ENCODE measurements around the gene APOL2.

APOL2 gene

DNA sequence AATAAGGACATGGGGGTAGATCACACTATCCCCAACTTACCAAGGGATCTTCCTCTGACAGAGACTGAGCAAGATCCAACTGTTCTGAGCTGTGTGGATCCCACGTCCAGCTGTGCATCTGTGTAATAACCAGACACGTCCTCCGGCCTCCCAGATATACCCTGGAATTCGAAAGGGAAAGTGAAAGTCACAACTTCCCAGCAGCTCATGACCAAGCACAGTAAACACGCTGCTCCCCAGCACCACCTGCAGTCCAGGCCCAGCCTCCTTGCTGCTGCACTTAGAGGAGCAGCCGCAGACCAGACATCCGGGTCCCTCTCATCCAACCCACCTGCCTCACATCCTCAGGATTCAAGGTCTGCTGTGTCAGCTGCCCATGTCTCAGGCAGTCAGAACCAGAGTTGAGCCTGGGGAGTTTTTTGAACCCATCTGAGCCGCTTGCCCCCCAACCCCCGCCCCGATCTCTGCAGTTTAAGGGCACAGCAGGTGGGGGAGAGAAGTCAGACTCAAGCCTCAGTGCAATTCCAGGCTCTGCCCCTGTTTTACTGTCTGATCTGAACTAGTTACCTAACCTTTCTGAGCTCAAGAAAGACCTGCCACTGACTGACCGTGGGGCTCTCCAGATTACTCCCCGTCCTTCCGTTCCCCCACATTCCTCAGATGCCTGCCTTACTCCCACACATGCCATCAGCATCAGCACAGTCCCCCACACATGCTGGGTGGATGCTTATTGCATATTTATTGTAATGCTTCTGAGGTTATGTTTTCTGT, at the start of gene APOL2:
Gene APOL2 (minus strand): TSS at position 127 of the 771 bp plus-strand sequence. CDS start 6,365 bp downstream, outside the sequence.
- peak; percentile 87 for TF ChIP-seq CTCF (IDR thresholded peaks at IDR 0.05)
- H3K4me1 ChIP-seq (ENCODE audit: control insufficient read depth in 1 of 2, insufficient read depth in 1 of 2, low read depth in 1 of 2, low read length in 1 of 2): peaks cover 29 to 37% of the 10 kb centered on the region in 2 experiments
- peak within 1 kb of the TSS; percentile 78 to 85 for H3K4me3 ChIP-seq (ENCODE audit: low read depth in 1 of 2, low read length in 1 of 2)

DNA sequence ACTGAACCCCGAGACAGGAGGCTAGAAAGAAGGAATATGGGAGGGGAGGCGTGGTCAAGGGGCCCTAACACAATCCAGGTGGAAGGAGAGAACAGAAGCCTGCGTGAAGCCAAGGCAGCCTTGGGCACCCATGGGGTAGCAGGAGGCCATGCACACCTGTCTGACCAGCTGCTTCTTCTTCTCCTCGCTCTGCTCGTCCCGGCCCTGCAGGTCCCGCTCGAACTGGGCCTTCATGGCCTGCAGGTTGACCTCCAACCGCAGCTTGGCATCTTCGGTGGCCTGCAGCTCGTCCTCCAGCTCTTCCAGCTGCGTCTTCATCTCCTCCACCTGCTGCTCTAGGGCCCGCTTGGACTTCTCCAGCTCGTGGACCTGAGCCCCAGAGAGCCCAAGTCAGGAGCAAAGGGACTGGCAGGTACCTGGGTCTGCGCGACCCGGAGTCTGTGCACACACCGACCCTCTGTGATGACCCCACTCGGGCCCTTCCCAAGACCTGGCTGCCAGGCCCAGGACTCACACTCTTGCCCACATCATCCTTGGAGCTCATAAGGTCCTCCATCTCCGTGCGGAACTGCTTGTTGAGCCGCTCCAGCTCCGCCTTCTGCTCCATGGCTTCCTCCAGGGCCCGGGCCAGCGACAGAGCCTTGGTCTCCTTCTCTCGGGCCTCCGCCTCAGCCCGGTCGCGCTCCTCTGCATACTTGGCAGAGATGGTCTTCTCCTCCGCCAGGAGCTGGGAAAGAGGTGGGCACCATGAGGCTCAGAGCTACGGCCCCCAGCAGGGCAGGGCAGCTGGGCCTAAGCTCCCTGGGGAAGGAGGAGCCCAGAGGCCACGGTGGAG, 49.5 kb upstream of the APOL2 start:
- Histone ChIP-seq H3K27ac (peak overlapping the region; percentile 11), H3K9me3 (peaks cover 8% of the 10 kb centered on the region), H3K36me3 (peaks cover 99% of the 10 kb centered on the region), H3K4me3 (ENCODE audit: low read depth in 1 of 2, low read length in 1 of 2) (no peak overlapping the region), H3K4me1 (ENCODE audit: control insufficient read depth in 1 of 2, insufficient read depth in 1 of 2, low read depth in 1 of 2, low read length in 1 of 2) (no peaks in the 10 kb centered on the region), H3K27me3 (no peaks in the 10 kb centered on the region)
- no peak for TF ChIP-seq CTCF (IDR thresholded peaks at IDR 0.05)

More for the DNA sequence above, at the start of gene APOL2:
- Histone ChIP-seq H3K27me3 (no peaks in the 10 kb centered on the region), H3K9me3 (no peaks in the 10 kb centered on the region), H3K36me3 (peaks cover 26% of the 10 kb centered on the region), H3K27ac (peak within 1 kb of the TSS; percentile 91)

DNA sequence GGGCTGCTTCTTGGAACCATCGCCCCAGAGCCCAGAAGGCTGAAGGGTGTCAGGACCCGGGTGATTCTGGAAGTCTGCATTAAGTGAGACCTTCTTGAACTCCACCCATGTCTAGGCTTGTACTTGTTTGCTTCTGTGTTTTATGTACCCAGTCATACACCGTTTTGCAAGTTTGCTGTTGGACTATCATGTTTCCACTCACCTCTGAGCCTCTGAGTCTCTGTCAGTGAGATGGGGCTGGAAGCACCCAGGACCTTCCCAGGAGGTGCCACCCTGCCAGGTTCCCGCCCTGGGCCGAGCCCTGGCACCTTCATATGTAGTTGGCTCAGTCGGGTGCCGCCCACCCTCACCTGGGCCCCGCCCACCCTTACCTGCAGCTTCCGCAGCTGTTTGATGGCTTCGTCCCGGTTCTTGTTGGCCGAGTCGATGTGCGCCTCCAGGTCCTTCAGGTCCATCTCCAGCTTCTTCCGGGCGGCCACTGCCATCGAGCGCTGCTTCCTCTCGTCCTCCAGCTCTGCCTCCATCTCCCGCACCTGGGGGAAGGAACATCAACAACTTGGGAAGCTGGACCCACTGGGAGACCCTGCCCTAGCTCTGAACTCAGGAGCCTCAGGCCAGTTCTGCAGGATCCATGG, 48.7 kb upstream of the APOL2 start:
- no peaks in the 10 kb centered on the region for H3K27me3 ChIP-seq
- H3K36me3 ChIP-seq: peaks cover 99% of the 10 kb centered on the region
- H3K27ac ChIP-seq: peak overlapping the region; percentile 11
- no peaks in the 10 kb centered on the region for H3K4me1 ChIP-seq (ENCODE audit: control insufficient read depth in 1 of 2, insufficient read depth in 1 of 2, low read depth in 1 of 2, low read length in 1 of 2)
- peaks cover 5% of the 10 kb centered on the region for H3K9me3 ChIP-seq
- TF ChIP-seq CTCF (IDR thresholded peaks at IDR 0.05): no peak
- no peak overlapping the region for H3K4me3 ChIP-seq (ENCODE audit: low read depth in 1 of 2, low read length in 1 of 2)

GRCh38 chr22:36286096-36286957, 47.0 kb upstream of the APOL2 start:
- Histone ChIP-seq H3K4me1 (ENCODE audit: control insufficient read depth in 1 of 2, insufficient read depth in 1 of 2, low read depth in 1 of 2, low read length in 1 of 2) (no peaks in the 10 kb centered on the region), H3K27me3 (no peaks in the 10 kb centered on the region), H3K36me3 (peaks cover 99% of the 10 kb centered on the region), H3K4me3 (ENCODE audit: low read depth in 1 of 2, low read length in 1 of 2) (no peak overlapping the region), H3K9me3 (peaks cover 4% of the 10 kb centered on the region), H3K27ac (peak overlapping the region; percentile 49)
- TF ChIP-seq CTCF (IDR thresholded peaks at IDR 0.05): peak; percentile 83

DNA sequence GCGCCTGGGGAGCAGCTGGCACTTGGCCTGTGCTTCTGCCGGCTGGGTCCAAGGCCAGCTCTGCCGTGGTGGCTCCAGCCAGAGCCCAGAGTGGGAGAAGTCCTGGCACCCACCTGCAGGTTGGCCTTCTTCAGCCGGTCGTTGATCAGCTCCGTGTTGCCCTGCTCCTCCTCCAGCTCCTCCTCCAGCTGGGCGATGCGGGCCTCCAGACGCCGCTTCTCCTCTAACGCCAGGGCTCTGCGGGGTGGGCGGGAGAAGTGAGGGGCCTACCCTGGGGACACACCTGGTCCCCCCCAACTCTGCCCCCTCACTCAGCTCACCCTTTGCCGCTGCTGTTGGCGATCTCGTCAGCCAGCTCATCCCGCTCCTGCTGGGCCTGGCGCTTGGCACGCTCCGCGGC, 46.2 kb upstream of the APOL2 start:
- Histone ChIP-seq H3K4me1 (ENCODE audit: control insufficient read depth in 1 of 2, insufficient read depth in 1 of 2, low read depth in 1 of 2, low read length in 1 of 2) (no peaks in the 10 kb centered on the region), H3K27ac (peak overlapping the region; percentile 49), H3K36me3 (peaks cover 99% of the 10 kb centered on the region), H3K4me3 (ENCODE audit: low read depth in 1 of 2, low read length in 1 of 2) (no peak overlapping the region), H3K9me3 (peaks cover 4% of the 10 kb centered on the region), H3K27me3 (no peaks in the 10 kb centered on the region)
- no peak for TF ChIP-seq CTCF (IDR thresholded peaks at IDR 0.05)

Measured in neutrophil (primary cell).